GM21723 (cell line): ENCODE results near the gene RAB28.
"Not testable (repeated sequence)": the region's sequence is repeated elsewhere in the genome, so short reads cannot be mapped to it uniquely, and the experiment has no call there.

ENCODE experiments used
- ATAC-seq: cut with Tn5 transposase; IDR thresholded peaks from one replicate; pipeline ENCODE4 v1.9.1; 2021; ENCODE audit warnings: mild to moderate bottlenecking, moderate library complexity; ENCODE audit not compliant: unreplicated experiment

The RAB28 gene

GRCh38 chr4:13452927-13453579, 31.1 kb downstream of the RAB28 start:
- peak; percentile 73 for ATAC-seq

- no peak for ATAC-seq
These were observed 34.5 kb downstream of the RAB28 start for GRCh38 chr4:13449590-13449989.

- ATAC-seq = no peak
These were observed 38.0 kb downstream of the RAB28 start for GRCh38 chr4:13445841-13446790.

GRCh38 chr4:13441506-13441905, 42.6 kb downstream of the RAB28 start:
- no peak for ATAC-seq

- no peak for ATAC-seq
These were observed 47.2 kb downstream of the RAB28 start for GRCh38 chr4:13436962-13437361.

GRCh38 chr4:13432453-13432852, 51.7 kb downstream of the RAB28 start:
- no peak for ATAC-seq

- ATAC-seq = no peak
These were observed 53.1 kb downstream of the RAB28 start for GRCh38 chr4:13430834-13431568.

GRCh38 chr4:13427599-13428325, 56.4 kb downstream of the RAB28 start:
- no peak for ATAC-seq

GRCh38 chr4:13415068-13415785, 68.9 kb downstream of the RAB28 start:
- ATAC-seq = no peak

GRCh38 chr4:13413729-13414437, 70.3 kb downstream of the RAB28 start:
- no peak for ATAC-seq

- ATAC-seq = no peak
These were observed 72.2 kb downstream of the RAB28 start for GRCh38 chr4:13411942-13412341.

GRCh38 chr4:13409324-13409723, 74.8 kb downstream of the RAB28 start:
- no peak for ATAC-seq

- ATAC-seq = not testable (repeated sequence)
These were observed 78.0 kb downstream of the RAB28 start for GRCh38 chr4:13406156-13406555.

GRCh38 chr4:13403833-13404232, 80.3 kb downstream of the RAB28 start:
- no peak for ATAC-seq

GRCh38 chr4:13403326-13403725, 80.8 kb downstream of the RAB28 start:
- no peak for ATAC-seq

- no peak for ATAC-seq
These were observed 84.9 kb downstream of the RAB28 start for GRCh38 chr4:13399257-13399656.

GRCh38 chr4:13396161-13396560, 88.0 kb downstream of the RAB28 start:
- no peak for ATAC-seq

GRCh38 chr4:13389901-13390300, 94.2 kb downstream of the RAB28 start:
- not testable (repeated sequence) for ATAC-seq

GRCh38 chr4:13386405-13387107, 97.6 kb downstream of the RAB28 start:
- ATAC-seq = no peak
